Measurements from ENCODE around the gene FAM163B.

The FAM163B gene

GRCh38 chr9:133597316-133597957, 11.8 kb downstream of the FAM163B start:
- DNase-seq, result no peak

GRCh38 chr9:133595910-133596309, 13.3 kb downstream of the FAM163B start:
- DNase-seq, result no peak

GRCh38 chr9:133594310-133594709, 14.9 kb downstream of the FAM163B start:
- DNase-seq, result no peak

GRCh38 chr9:133593587-133594253, 15.5 kb downstream of the FAM163B start:
- DNase-seq, result no peak

- DNase-seq, result no peak
Observed at GRCh38 chr9:133592731-133593409, 16.3 kb downstream of the FAM163B start.

GRCh38 chr9:133591985-133592384, 17.2 kb downstream of the FAM163B start:
- DNase-seq, result no peak

GRCh38 chr9:133591116-133591910, 17.9 kb downstream of the FAM163B start:
- DNase-seq, result no peak

- no peak for DNase-seq
Observed at GRCh38 chr9:133590231-133590855, 18.8 kb downstream of the FAM163B start.

- no peak for DNase-seq
Observed at GRCh38 chr9:133589454-133590227, 19.5 kb downstream of the FAM163B start.

- DNase-seq, result no peak
Observed at GRCh38 chr9:133587466-133587865, 21.7 kb downstream of the FAM163B start.

- DNase-seq, result no peak
Observed at GRCh38 chr9:133587051-133587450, 22.1 kb downstream of the FAM163B start.

GRCh38 chr9:133585481-133586351, 23.5 kb downstream of the FAM163B start:
- no peak for DNase-seq

GRCh38 chr9:133584559-133585476, 24.4 kb downstream of the FAM163B start:
- no peak for DNase-seq

- DNase-seq, result no peak
Observed at GRCh38 chr9:133584167-133584558, 25.0 kb downstream of the FAM163B start.

GRCh38 chr9:133583586-133583985, 25.6 kb downstream of the FAM163B start:
- DNase-seq, result no peak

GRCh38 chr9:133583111-133583510, 26.1 kb downstream of the FAM163B start:
- DNase-seq, result no peak

GRCh38 chr9:133582501-133583045, 26.6 kb downstream of the FAM163B start:
- DNase-seq, result no peak

- DNase-seq, result no peak
Observed at GRCh38 chr9:133581513-133582343, 27.5 kb downstream of the FAM163B start.

- no peak for DNase-seq
Observed at GRCh38 chr9:133581011-133581410, 28.2 kb downstream of the FAM163B start.

All from GOT3 (cell line).